Embryonic facial prominence (tissue), 1 donor: Measurements from ENCODE around the gene MRS2.

ENCODE experiments used
- DNase-seq: peaks from one replicate; pipeline ENCODE4 v3.0.0-alpha.2; 2016; ENCODE audit errors: extremely low spot score

MRS2 gene

DNA sequence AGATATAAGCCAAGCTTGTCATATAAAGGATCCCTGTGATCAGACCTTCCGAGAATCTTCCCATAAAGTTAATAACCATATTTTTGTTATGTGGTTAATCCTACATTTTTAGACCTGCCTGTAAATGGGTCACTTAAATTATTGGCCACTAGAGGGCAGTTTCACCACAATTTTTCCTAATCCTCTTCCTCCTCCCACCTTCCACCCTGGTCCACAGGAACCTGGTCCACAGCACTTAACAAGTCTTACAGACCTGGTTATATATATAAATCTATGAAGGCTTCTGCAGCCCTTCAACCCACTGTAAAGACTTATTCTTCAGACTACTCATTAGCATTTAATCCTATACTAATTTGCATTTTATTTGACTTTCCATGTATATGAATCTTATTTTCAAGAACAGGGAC is 28.3 kb downstream of the MRS2 start:
- no peak for DNase-seq

DNA sequence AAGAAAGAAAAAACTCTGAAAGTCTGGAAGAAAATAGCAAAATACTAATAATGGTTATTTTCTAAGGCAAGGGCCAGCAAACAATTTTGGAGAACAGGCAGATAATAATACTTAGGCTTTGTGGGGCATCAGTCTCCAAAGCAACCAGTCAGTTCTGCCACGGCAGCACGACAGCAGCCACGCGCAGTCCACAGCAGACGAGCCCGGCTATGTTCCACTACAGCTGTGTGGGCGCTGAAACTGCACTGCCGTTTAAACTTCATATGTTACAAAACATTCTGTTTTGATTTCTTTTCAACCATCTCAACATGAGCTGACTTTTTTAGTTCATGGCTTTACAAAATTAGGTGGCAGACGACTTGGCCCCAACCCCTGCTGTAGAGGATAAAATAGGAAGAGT is 29.9 kb downstream of the MRS2 start:
- DNase-seq = no peak

DNA sequence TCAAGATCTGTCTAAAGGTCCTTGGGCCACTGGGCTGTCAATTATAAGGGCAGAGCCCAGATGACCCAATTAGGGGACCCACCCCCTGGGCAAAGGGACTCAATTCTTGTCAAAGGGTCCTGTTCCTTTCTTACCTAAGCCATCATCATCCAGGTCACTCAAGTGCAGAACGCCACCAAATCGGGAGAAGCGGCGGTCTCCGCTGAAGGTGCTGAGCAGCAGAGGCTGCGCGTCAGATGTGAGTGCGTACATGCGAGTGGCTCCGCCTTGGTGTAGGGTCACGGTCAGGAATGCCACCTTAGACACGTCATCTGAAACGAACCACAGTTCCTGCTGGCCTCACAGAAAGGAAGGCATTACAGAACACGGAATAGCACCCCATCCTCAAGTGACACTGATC is 34.2 kb downstream of the MRS2 start:
- no peak for DNase-seq

- DNase-seq = no peak
These were observed 37.3 kb downstream of the MRS2 start for GRCh38 chr6:24439858-24440539.

- DNase-seq = no peak
These were observed 38.3 kb downstream of the MRS2 start for GRCh38 chr6:24440897-24441598.

- no peak for DNase-seq
These were observed 38.8 kb downstream of the MRS2 start for GRCh38 chr6:24441599-24441904.

- no peak for DNase-seq
These were observed 41.9 kb downstream of the MRS2 start for GRCh38 chr6:24444588-24444987.

DNA sequence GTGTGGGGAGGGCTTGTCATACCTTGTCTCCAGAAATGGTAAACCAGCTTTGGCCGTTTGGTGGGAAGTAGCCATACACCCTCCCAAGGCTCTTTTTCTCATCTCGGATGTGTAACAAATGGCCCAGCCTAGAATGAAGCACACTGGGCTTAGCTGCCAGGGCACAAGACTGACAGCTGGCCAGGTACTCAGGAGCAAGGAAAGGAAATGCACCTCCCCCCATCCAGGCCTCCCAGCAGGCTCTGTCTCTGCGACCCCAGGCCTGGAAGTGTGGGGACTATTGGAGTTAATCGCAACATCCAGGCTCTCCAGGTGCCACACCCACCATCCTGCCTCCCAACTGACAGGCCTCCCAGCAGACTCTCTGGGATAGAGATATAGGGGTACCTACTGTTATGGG is 43.0 kb downstream of the MRS2 start:
- DNase-seq = no peak

- no peak for DNase-seq
These were observed 43.9 kb downstream of the MRS2 start for GRCh38 chr6:24446670-24447069.

GRCh38 chr6:24448396-24448795 is 45.7 kb downstream of the MRS2 start:
- no peak for DNase-seq

DNA sequence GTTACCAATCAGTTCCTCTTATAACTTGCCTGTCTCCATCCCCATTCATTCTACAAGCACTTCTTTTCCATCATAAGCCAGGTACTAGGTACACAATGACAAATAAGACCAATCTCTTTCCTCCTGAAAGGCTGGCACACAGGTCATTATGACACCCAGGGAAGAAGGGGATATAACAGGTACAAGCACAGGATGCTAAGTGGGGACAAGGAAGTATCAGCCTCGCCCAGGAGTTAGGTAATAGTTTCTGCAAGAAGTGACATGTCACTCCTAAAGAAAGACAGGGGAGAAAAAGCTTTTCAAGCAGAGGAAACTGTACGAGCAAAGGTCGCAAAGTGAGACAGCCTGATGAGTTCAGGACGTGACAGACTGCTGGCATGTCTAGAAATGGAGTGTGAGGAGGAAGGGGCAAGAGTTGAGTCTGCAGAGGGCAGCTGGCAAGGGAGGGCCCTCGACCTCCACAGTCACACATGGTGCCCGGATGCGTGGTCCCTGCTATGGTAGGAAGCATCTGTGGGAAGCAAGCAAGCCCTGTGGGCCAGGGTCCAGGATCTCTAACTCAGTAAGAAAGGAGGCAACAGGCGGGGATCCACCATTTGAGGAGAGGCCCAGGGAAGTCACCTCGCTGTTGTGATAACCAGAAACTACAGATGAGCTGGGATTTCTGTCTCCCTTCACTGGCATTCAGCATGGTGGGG is 46.2 kb downstream of the MRS2 start:
- DNase-seq = no peak

- no peak for DNase-seq
These were observed 49.0 kb downstream of the MRS2 start for GRCh38 chr6:24451581-24452388.

DNA sequence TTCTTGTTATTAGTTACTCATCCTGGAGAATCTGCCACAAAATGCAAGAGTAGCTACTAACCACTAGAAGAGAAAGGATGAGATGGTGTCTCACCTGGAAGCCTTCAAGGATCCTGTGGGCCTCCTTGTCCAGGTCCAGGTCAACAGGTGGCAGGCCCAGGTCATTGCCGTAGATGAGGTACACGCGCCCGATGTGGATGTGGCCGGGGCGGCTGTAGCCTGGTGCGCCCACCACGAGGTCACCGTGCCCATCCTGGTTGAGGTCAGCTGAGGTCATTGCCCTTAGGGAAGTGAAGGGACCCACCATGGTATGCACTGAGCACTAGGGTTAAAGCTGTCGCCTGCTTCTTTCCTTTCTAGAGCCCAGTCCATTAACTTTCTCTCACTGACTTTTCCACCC is 51.2 kb downstream of the MRS2 start:
- DNase-seq = no peak

DNA sequence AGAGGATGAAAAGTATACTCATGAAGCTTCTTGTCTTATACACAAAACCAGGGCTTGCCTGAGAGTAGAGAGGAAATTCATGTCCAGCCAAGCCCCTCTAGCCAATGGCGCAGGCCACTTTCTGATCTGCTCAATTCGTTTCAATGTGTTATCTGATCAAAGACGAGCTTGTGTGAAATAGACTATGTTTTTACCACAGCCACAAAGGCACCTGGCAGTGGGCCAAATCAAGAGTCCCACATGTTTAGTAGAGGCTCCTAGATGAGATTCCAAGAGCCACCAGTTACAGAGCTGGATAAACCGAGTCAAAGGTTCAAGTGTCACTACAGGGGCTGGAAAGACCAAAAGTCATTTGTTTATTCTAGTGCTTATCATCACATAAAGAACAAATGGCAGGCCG is 51.7 kb downstream of the MRS2 start:
- DNase-seq = no peak

DNA sequence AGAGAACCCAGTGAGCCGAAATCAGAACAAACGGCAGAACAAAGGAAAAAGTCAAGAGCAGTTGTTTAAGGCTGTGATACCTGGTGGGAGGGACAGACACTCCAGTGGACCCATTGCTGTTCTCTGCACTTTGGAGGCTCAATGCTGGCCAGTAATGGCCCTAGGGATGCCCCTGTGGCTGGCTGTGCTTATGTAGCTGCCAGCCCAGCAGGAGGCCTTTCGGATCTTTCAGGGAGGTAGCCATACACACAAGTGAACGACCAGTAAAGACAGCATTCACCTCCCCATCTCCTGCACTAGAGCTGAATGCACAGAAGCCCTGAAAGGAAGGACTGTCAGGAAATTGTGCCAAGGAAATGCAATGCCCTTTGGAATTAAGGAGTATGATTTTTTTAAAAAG is 52.3 kb downstream of the MRS2 start:
- DNase-seq = no peak

- no peak for DNase-seq
These were observed 55.4 kb downstream of the MRS2 start for GRCh38 chr6:24458134-24458533.

DNA sequence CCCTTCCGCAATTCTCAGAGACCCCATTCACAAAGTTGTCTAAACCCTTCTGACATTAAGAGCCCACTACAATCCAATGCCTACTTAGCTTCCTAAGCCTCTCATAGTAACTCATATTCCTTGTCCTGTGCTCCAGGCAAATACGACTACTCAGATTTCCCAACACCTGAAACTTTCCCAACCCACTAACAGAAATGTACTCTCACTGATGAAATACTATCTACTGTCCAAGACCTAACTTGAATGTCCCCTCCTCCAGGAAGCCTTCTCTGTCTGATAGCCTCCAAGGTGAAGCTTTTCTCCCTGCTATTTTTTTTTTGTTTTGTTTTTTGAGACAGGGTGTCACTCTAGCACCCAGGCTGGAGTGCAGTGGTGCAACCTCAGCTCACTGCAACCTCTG is 56.2 kb downstream of the MRS2 start:
- no peak for DNase-seq

- no peak for DNase-seq
These were observed 58.2 kb downstream of the MRS2 start for GRCh38 chr6:24460966-24461365.

DNA sequence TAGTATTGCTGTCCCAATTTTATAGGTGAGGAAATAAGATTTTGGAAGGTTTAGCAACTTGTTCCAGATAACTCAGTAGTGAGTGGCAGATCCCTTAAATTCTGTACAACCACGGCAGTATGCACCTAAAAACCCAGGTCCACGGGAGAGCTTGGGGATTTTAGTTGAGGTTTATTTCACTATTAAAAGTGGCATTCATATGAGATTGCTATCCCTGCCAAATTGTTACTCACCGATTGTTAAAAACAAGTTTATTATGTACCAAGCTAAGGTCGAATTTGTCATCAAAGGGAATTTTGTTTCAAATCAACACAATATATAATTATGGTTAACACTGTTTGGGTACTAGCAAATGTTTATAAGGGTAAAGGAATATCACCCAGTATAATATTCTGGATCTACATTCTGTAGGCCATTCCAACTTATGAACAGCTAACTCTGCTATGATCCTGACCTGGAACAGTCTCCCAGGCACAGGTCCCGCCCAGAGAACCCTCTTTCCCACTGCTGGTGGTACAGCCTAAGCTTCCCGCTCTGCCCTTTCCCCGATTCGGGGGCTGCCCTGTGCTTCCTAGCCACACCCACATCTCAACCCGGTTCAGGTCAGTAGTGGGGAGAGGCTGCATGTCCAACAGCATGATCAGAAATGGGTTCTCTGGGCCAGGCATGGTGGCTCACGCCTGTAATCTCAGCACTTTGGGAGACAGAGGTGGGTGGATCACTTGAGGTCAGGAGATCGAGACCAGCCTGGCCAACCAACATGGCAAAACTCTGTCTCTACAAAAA is 61.7 kb downstream of the MRS2 start:
- DNase-seq = no peak

GRCh38 chr6:24469811-24470210 is 67.1 kb downstream of the MRS2 start:
- DNase-seq = no peak

DNA sequence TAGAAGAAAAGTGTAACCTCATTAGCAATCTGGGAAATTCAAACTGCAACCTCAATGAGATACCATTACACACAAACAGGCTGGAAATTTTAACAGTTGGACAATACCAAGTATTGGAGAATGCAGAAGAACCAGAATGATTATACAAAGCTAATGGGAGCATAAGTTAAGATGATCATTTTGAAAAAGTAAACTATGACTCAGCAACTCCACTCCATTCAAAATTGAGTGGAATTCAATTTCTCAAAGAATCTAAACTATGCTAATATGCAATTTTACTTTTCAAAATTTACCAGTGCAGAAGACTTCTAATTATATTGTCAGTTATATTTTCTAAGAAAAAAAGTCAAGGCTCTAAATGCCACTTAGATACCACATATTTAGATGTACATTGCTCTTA is 69.4 kb downstream of the MRS2 start:
- no peak for DNase-seq
